ENCODE data around the gene SP4.

SP4 gene

DNA sequence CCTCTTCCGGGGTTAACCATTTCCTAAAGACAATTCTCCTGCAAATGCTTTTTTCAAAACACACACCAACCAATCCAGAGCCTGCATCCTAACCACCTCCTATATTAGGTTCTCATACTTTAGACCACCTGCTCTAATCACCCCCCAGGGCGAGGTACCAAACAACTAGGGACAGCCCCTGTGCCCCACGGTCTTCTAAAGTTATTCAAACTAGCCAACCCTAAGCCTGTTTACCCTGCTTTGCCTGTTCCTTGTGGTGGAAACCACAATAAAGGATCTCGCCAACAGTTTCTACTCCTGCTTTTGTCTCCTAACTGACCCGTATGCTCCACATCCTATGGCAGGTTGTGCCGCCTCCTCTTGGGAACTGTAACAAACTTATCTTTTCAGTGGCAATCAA lies 21.1 kb downstream of the SP4 start:
- no peak for DNase-seq

GRCh38 chr7:21450076-21450475 lies 22.2 kb downstream of the SP4 start:
- no peak for DNase-seq

GRCh38 chr7:21450941-21451340 lies 23.1 kb downstream of the SP4 start:
- no peak for DNase-seq

DNA sequence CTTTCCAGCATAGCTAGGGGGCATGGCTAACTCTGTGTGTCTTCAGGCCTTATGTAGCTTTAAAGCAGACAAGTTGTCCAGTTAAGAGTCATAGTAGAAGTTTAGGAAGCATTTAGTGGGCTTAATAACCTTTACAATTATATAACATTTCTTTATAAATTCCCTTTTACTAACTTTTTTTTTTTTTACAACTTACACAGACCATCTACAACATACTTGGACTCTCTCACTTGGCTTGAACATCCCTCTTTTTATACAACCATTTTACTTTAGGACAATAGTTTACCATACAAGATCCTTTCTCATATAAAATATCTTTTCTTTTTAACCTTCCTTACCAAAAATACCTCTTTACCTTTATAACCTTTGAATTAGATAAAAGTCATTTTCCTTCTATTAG lies 26.3 kb downstream of the SP4 start:
- no peak for DNase-seq

DNA sequence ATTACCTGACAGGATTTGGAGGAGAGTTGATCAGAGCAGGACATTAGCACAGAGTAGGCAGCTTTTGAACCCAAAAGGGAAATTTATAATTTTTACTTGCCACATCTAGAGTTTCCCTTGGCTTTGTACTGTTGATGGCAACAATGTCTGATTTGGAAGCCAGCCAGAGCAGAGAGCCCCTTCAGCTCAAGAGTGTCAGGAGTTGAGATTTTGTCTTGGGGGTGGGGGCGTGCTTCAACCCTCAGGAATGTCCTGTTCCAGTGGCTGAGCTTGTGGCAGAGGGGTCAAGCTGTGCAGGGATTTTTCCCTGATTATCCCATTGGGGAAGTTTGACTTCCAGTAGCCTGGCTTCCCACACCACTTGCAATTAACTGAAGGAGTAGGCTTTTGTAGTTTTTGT lies 27.0 kb downstream of the SP4 start:
- DNase-seq, result no peak

GRCh38 chr7:21461282-21461681 lies 33.4 kb downstream of the SP4 start:
- no peak for DNase-seq

- no peak for DNase-seq
These were observed 34.2 kb downstream of the SP4 start for GRCh38 chr7:21462081-21462480.

- DNase-seq, result no peak
These were observed 35.6 kb downstream of the SP4 start for GRCh38 chr7:21463524-21463923.

GRCh38 chr7:21468969-21469368 lies 41.1 kb downstream of the SP4 start:
- DNase-seq, result no peak

- DNase-seq, result no peak
These were observed 42.0 kb downstream of the SP4 start for GRCh38 chr7:21469894-21470293.

DNA sequence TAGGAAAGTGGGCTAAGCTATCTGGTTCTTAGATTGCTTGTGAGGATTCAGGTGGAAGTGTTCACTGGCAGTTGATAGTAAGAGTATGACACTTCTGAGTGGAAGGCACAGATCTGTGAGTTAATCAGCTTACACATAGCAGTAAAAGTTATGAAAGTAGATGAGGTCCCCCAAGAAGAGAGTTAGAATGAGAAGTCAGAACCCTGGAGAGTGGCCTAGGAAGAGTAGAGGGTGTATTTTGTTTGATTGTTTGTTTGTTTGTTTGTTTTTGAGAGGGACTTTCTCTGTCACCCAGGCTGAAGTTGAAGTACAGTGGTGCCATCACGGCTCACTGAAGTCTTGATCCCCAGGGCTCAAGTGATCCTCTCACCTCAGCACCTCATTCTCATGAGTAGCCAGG lies 44.1 kb downstream of the SP4 start:
- no peak for DNase-seq

- no peak for DNase-seq
These were observed 48.5 kb downstream of the SP4 start for GRCh38 chr7:21476429-21476828.

DNA sequence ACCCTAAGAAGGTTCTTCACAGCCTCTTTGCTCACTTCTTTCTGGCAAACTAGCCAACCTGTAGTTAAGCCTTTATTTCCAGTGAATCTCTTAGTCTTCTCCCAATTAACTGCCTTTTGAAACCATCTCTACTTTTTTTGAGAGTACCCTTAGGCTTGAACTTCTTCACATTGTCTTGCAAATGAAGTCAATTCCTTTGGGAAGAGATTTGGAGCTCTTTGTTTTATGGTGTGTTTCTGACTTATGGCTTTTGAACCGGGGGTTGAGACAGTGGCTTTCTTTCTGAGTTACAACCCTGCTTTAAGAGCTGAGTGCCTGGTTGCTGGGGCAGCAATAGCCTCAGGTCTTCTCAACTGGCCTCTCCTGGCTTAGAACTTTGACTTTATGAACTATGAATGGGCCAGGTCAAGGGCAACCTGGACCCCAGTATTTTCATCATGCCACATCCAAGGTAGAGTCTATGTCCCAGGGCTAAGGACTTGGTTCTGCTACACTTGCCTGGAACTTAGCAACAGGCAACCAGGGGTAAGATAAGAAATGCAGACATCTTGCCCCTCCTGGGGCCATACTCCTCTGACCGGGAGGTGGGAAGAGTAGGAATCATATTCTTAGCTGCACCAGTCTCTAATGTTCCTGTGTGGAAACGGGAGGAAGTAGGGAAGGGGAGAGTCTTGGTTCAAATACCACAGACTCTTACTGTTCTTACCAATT lies 53.0 kb downstream of the SP4 start:
- DNase-seq, result no peak

DNA sequence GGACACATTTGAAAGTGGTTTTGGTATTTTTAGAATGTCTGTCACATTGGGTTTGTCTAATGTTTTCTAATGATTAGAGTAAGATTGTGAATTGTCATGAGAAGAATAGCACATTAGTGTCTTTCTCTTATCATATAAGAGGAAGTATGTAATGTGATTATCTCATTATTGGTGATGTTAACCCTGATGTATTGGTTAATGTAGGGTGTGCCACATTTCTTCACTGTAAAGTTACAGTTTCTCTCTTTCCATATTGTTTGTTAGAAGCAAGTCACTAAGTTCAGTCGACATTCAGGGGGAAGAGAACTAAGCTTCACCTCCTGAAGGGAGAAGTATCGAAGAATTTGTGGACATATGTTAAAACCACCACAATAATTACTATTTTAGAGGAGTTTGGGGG lies 58.6 kb downstream of the SP4 start:
- DNase-seq, result no peak

DNA sequence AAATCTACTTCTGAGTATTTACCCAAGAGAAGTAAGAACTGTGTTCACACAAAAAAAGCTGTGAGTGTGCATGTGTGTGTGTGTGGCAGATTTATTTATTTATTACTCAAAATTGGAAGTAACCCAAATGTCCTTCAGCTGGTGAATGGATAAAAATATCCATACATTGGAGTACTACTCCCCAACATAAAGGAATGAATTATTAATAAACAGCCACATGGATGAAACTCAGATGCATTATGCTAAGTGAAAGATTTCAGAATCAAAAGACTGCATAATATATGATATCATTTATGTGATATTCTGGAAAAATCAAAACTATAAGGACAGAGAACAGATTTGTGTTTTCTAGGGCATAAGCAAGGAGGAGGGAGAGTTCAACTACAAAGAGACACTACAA lies 67.8 kb downstream of the SP4 start:
- no peak for DNase-seq

DNA sequence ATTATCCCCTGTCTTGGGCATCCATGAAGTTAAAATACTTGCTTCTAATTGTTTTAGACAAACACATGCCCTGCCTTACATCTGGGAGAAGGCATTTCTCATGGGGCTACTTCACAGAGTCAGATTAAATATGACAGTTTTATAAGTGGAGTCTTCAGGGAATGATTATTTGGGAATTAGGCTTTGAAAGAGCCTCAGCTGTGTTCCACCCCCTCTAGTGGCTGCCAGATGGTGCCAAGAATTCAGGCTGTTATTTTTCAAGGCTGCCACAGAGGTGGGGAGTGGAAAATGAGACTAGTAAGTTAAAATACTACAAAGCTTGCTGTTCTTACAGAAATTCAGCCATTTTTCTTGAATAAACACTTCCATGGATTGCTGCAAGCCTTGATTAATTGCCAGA lies 69.2 kb downstream of the SP4 start:
- no peak for DNase-seq

DNA sequence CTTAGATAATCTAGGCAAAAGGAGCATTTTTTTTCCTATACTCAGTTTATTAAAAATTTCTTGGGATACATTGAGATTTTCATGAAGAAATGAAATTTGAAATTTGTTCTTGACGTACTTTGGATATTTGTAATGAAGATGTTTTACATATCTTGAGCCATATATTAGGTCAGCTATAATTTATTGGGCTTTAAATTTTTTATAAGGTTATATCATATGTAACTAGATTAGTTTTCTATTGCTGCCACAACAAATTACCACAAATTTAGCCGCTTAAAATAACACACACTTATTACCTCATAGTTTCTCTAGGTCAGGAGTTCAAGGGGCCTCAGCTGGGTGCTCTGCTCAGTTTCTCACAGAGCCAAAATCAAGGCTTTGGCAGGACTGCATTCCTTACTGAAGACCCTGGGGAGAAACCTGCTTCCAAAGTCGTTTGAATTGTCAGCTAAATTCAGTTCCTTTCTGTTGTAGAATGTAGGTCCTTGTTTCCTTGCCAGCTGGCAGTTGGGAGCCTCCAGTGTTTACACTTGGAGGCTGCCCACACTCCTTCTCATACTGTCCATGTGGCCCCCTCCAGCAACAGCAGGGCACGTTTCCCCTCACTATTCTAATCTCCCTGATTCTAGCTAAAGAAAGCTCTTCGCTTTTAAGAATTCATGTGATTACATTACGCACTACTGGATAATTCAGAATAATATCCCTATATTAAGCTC lies 72.4 kb downstream of the SP4 start:
- no peak for DNase-seq

- no peak for DNase-seq
These were observed 76.1 kb downstream of the SP4 start for GRCh38 chr7:21504021-21504420.

- DNase-seq, result no peak
These were observed 79.9 kb downstream of the SP4 start for GRCh38 chr7:21507627-21508343.

DNA sequence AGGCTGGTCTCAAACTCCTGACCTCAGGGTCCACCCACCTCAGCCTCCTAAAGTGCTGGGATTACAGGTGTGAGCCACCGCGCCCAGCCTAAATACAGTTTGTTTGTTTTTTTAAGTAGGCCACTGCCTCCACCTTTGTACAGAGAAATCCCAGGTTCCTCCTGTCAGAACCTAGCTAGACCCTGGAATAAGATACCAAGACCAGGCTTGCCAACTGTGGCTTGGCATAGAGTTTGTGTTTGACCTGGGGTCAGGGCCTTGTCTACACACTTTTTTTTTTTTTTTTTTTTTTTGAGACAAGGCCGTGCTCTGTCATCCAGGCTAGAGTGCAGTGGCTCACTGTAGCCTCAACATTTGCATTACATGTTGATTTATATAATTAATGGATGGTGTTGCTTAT lies 80.7 kb downstream of the SP4 start:
- DNase-seq, result no peak

- DNase-seq, result no peak
These were observed 86.2 kb downstream of the SP4 start for GRCh38 chr7:21514062-21514461.

DNA sequence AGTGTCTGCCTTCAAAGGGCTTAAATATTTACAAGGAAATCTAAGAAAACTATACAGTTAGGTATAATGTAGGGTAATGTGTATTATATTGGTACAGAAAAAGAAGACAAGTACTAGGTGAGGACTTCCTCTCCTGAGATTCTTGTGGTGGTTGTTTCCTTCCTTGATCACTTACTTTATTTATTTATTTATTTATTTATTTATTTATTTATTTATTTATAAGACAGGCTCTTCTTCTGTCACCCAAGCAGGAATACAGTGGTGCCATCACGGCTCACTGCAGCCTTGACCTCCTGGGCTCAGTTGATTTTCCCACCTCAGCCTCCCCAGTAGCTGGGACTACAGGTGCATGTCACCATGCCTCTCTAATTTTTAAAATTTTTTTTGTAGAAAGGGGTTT lies 96.8 kb downstream of the SP4 start:
- no peak for DNase-seq

GRCh38 chr7:21526007-21526406 lies 98.1 kb downstream of the SP4 start:
- no peak for DNase-seq

GRCh38 chr7:21526448-21526847 lies 98.6 kb downstream of the SP4 start:
- DNase-seq, result no peak
